HG03469 (cell line): Measurements from ENCODE around the gene SLC44A5.
"Not testable (repeated sequence)": the region's sequence is repeated elsewhere in the genome, so short reads cannot be mapped to it uniquely, and the experiment has no call there.

Source experiments
- ATAC-seq: cut with Tn5 transposase; IDR thresholded peaks from one replicate; pipeline ENCODE4 v1.9.1; 2021; ENCODE audit warnings: mild to moderate bottlenecking, moderate library complexity, moderate number of reproducible peaks; ENCODE audit not compliant: unreplicated experiment

The SLC44A5 gene

DNA sequence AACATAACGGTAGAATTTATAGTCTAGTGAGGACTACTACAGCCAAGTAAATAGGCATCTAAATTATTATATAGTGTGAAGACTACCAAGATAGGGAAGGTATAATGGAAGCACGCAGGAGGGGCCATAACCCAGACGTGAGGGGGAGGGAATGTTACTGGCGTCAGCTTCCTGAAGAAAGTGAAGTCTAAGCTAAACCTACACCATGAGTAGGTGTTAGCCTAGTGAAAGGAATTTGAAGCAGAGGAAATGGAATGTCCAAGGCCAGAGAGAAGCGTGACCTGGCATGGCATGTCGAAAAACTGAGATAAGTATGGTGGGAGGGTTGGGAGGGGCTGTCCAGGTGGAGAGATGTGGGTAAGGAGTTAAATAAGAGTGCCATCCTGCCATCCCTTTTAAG lies 140.5 kb downstream of the SLC44A5 start:
- no peak for ATAC-seq

DNA sequence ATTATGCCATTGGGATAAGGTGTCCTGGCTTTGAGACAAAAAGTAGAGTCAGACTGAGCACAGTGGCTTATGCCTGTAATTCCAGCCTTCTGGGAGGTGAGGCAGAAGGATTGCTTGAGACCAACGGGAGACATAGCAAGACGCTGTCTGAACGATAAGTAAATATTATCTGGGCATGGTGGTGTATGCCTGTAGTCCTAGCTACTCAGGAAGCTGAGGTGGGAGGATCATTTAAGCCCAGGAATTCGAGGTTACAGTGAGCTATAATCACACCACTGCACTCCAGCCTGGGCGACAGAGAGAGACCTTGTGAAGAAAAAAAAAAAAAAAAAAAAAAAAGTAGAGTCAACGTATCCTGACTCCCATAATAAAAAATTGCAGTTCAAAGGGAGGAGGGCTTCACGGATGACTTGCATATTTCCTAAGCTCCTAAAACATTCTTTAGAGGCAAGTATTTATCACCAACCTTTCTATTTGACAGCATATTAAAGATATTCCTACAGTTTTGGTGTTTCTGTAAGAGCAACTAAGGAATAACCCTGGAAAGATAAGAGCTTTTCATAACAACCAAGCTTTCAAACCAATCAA lies 141.2 kb downstream of the SLC44A5 start:
- ATAC-seq = no peak

DNA sequence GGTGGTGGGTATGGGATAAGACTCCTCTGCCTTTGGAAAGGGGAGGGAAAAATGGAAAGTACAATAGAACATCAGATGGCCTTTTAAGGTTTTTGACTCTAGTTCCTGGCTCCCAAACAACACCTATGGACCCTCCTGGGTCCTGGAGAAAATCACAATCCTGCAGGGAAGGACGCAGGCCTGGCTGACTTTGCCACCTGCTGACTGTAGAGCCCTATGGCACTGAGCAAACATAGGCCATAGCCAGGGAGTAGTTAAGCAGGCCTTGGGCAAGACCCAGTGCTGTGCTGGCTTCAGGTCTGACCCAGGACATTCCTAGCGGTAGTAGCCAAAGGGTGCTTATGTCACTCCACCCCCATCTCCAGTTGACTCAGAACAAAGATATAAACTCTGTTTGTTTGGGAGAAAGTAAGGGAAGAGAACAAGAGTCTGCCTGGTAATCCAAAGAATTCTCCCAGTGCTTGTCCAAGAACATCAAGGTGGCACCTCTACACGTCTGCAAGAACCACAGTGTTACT lies 149.0 kb downstream of the SLC44A5 start:
- ATAC-seq = no peak

DNA sequence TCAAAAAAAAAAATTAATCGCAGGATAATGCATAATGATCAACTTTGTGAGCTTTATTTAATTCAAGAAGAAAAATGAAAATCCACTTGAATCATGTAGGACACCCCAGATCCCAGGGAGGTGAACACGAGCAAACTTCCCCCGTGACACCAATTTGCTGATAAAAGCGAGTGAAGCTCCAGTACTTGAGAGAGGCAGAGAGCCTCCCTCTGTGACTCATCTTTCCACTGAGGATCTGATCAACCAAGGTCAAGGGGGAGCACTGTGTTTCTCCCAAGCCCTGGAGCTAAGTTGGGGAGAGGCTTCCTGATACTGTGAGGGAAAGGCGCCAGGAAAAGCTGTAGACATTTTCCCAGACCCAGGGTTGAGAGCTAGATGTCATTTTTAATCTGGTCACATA lies 160.9 kb downstream of the SLC44A5 start:
- no peak for ATAC-seq

DNA sequence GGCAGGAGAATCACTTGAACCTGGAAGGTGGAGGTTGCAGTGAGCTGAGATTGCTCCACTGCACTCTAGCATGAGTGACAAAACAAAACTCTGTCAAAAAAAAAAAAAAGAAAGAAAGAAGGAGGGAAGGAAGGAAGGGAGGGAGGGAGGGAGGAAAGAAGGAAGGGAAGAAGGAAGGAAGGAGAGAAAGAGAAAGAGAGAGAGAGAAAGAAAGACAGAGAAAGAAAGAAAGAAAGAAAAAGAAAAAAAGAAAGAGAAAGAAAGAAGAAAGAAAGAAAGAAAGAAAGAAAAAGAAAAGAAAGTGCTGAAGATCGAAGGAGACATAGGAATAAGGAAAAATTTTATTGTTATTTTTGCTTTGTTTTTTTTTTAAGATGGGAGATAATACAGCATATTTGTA lies 166.7 kb downstream of the SLC44A5 start:
- ATAC-seq = no peak

DNA sequence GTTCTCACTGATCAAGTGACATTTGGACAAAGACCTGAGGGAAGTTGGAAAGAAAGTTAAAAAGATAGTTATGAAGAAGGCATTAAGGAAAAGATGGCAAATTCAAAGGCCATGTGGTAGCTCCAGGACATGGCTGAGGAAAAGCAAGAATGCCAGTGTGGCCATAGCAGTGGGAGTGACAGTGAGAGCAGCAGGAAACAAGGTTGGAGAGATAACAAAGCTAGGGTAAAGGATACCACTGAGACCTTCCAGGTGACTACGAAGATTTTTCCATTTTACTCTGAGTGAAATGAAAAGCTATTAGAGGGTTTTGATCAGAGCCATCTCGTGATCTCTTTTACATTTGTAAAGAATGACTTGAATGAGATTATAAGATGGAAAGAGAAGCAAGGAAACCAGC lies 170.6 kb downstream of the SLC44A5 start:
- no peak for ATAC-seq

DNA sequence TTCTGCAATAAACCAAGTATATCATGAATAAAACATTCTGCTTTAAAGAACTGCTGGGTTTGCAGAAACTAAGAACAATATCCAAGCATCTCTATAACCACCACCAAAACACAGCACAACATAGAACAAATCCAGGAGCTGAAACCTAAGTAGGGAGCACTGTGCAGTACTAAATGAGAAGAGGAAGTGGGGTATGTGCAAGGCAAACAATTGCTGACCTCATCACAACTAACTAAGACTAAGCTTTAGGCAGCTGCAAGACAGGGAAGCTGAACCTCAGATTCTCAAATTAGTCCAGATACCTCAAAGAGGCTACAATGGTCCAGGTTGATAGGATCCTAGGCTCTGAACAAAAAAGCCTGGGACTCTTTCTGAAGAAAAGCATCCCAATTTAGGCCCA lies 172.6 kb downstream of the SLC44A5 start:
- ATAC-seq = peak; percentile 55

DNA sequence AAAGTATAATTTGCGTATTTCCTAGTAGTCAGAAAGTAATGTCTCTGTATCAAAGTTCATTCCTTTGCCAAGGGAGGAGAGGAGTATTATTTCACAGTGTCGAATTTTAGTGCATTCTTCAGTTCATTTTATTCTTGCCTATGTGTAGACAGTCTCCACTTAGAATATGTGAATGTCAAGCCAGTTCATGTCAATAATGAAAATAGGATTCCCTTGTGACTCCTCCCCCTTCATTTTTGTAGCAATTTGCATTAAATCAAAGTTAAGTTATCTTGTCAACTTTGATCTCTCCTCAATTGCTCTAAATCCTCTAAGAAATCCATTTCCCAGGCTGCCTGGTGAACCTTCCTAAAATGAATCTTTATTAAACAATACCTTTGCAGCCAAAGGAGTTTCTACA lies 179.1 kb downstream of the SLC44A5 start:
- no peak for ATAC-seq

DNA sequence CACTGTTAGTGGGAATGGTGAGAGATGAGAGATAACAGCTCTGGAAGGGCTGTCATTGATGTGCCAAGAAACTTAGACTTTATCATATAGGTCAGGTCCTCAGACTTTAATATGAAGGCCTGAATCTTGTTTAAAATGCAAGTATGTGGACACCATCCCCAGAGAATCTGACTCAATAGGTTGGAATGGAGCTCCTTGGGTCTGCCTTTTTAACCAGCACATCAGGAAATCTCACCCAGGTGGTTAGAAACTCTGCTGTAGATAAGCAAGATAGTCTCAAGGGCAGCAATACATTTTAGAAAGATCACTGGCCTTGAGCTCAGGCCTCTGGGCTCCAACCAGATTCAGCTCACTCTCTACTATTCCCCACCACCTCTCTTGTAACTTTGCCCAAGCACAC lies 180.4 kb downstream of the SLC44A5 start:
- no peak for ATAC-seq

DNA sequence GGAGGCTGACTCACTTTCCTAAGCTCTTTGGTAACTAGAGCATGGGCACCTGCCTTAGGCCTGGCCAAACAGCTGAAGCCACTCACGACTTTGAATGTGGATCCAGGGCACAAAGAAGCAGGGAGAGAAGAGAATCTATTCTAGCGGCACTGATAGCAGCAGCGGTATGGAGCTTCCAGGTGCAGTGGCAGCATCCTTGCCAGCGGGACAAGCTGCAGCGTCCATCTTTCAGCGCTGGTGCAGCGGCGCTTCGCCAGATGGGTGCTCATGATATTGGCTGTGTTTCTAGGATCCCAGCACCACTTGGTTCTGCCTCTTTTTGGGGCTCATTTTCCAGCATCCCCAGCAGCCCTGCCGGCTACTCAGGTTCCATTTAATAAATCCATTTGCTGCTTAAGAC lies 184.2 kb downstream of the SLC44A5 start:
- no peak for ATAC-seq

DNA sequence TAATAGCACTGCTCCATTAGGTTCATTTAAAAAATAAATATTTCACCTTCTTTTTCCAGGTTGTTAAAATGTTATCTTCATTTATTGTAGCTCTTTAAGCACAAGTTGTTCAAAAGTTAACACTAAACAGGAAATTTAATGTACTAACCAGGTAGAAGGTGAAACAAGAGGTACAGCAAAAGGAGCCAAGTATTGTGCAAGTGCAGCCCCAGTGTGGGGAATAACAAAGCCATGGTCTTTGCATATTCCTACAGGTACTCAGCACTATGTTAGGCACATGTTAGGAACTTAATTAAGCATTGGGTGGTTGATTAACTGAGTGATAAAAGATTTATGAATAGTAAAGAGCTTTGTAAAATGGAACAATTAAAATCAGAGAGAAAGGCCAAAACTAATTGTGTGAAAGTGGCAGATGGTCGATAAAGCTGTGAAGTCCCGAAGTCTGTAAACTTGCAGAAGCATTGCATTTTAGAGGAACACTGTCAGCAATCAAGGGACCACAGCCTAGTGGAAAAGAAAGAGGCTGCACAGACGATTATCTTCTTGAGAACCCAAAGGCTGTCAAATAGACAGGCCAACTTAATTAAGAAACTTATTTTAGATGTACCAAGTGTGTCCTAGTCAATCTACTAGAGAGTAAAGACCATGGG lies 185.8 kb downstream of the SLC44A5 start:
- ATAC-seq = no peak

DNA sequence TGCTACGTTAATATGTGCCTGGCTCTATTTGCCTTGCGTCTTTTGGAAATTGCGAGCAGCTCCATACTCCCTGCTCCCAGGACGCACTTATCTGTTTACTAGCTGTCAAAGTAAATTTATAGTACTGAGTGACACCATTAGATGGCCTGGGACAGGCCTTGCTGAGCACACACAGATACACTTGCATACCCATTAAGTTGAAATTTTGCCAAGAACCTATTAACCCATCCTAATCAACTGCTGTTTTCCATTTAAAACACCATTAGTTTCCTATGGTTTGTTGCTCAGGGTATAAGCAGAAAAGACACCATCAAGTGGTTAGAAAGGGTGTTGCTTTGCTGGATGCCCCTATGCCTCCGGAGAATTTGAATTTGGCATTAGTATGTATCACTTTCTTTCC lies 187.3 kb downstream of the SLC44A5 start:
- no peak for ATAC-seq

DNA sequence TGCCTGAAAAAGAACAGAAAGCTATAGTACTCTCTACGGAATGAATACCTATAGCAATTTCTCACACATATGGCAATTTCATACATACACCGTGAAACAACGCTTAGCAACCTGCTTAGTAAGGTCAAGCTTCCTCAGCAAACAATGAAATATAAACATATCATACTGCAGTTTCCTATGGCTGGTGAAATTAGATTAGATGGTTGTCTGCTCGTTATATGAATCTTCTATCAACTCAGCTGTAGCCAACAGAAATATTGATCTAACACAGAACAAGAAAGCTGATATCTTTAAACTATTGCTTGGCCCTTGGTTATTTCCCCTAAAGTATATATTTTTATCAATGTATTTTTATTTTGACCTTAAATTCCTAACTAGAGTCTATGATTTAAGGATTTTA lies 187.8 kb downstream of the SLC44A5 start:
- ATAC-seq = no peak

DNA sequence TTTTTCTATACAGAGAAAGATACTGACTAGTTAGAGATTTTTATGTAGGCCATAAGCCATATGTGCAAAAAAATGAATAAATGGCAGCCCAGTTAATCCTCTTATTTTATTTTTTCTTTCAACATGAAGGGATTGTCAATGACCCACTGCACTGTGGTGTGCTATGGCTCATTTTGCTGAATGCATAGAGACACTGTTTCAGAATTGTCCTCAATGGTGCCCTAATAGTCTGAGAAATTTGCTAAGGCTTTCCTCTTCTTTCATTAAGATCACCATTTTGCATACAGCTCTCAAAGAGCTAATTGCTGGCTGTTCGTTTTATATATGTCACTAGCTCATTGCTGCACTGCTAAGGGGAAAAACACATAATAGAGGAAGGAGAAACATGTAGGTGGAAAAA lies 189.5 kb downstream of the SLC44A5 start:
- no peak for ATAC-seq

DNA sequence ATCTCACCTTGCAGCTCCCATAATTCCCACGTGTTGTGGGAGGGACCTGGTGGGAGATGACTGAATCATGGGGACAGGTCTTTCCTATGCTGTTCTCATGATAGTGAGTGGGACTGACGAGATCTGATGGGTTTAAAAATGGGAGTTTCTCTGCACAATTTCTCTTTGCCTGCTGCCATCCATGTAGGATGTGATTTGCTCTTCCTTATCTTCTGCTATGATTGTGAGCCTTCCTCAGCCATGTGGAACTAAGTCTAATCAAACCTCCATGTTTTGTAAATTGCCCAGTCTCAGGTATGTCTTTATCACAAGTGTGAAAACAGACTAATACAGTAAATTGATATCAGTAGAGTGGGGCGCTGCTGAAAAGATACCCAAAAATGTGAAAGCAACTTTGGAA lies 195.7 kb downstream of the SLC44A5 start:
- ATAC-seq = no peak

DNA sequence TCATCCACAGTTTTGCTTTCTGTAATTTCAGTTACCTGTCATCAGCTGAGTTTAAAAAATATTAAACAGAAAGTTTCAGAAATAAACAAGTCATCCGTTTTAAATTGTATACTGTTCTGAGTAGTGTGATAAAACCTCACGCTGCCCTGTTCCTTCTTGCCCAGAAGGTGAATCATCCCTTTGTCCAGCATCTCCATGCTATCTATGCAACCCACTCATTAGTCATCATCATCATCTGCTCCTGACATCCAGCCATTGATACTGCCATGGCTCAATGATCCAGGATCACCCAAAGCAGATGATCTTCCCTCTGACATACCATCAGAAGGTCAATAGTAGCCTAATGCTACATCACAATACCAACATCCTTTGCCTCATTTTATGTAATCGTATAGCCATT lies 198.3 kb downstream of the SLC44A5 start:
- ATAC-seq = no peak

DNA sequence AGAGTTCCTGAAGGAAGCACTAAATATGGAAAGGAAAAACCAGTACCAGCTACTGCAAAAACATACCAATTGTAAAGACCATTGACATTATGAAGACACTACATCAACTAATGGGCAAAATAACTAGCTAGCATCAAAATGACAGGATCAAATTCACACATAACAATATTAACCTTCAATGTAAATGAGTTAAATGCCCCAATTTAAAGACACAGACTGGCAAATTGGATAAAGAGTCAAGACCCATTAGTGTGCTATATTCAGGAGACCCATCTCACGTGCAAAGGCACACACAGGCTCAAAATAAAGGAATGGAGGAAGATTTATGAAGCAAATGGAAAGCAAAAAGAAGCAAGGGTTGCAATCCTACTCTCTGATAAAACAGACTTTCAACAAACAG lies 206.2 kb downstream of the SLC44A5 start:
- ATAC-seq = not testable (repeated sequence)

DNA sequence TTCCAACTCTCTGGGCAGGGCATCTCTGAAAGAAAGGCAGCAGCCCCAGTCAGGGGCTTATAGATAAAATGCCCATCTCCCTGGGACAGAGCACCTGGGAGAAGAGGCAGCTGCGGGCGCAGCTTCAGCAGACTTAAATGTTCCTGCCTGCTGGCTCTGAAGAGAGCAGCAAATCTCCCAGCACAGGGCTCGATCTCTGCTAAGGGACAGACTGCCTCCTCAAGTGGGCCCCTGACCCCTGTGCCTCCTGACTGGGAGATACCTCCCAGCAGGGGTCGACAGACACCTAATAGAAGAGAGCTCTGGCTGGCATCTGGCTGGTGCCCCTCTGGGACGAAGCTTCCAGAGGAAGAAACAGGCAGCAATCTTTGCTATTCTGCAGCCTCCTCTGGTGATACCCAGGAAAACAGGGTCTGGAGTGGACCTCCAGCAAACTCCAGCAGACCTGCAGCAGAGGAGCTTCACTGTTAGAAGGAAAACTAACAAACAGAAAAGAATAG lies 207.7 kb downstream of the SLC44A5 start:
- not testable (repeated sequence) for ATAC-seq

DNA sequence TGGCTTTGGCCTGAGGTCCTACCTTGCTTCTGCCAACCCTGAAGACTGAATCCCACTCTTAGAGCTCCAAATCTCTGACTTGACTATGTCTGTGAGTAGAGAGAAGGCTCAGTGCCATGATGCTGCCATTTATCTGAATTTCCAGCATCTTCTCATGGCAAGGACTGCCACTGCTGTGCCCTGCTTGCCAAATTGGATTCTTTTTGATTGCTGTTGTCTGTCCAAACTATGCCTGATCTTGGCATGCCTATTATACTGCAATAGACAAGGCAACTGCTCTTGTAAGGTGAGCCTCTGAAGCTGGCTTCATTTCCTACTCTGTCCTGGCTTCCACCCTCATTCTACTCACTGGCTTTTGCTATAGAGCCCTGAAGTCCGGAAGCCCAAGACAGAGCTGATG lies 210.2 kb downstream of the SLC44A5 start:
- ATAC-seq = no peak

DNA sequence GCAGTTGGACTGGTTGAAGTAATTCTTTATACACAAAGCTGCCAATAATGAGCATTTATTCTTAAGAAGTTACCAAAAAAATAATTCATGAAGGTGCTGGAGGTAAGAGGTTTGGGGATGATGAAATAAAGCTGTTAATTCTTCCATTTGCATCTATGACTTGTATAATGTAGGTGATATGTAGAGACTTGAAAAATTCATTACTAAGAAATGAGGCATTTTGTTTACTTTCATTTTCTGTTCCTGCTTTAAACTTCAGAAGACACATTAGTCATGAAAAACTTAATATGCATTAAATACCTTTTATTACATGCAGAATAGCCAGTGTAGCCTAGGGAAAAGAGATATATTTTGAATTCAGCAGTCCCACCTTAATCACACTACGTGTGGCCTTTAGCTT lies 214.2 kb downstream of the SLC44A5 start:
- ATAC-seq = no peak

DNA sequence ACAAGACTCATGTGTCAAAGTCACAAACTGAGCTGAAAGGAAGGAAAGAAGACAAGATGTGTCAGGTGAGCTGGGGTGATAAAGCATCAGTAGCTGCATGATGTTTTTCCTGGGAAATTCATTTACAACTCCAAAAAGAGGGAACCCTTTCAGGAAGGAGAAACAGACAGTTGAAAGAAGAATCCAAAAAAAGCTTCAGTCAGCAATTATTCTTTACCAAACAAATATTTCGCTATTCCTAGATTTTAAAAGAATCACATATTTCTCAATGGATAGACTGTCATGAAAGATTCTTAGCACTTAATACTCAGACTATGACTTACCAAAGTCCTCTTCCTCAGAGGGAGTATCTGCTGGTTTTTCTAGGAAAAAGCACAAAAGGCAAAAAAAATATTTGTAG lies 214.7 kb downstream of the SLC44A5 start:
- no peak for ATAC-seq

DNA sequence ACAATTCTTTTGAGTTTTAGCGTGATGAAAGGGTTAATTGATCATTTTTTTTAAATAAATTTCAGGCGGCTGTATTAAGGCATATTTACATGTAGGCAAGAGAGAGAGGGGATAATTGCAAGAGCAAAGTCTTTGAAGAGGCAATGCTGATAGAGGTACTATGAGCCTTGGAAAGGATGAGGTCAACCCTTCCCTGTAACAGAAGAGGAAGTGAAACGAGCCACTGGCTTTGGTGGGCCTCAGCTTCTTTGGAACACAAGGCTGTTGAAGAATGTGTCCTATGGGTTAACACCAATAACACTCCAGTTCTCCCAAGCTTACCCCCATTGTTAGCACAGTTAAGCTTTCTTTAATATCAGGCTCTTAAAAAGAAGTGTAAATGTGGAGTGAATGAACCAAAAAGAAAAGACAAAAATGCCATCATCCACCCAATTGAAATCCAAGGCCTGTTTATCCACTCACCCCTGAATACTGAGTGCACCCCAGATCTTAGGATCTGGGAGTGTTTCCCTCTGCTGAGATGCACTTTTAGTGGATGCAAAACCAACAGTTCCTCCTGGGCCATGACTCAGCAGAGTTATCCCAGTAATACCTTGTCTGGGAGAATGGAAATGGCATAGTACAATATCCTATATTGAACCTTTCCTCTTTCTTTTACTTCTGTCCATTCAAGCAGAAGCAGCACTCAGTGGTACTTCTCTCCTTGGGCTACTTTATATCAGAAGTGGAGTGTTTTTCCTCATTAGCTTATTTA lies 216.4 kb downstream of the SLC44A5 start:
- peak; percentile 75 for ATAC-seq
